T-helper 17 cell (primary cell): ENCODE data around the gene SAP30. TPM values are rescaled to one million over a fixed set of nuclear protein-coding genes. Genes with fewer than 3 reads are reported as not detected.

ENCODE experiments used
- total RNA-seq, 4 donors: library from RNA in 2 of 4; stranded (reverse) in 2 of 4; gene quantifications; one replicate each; pipeline ENCODE4 v1.2.3 and lab custom pipeline; 2022 to 2026

Gene SAP30
- total RNA-seq, 2 donors from 2014 or later: 4.0 to 5.3 TPM

Other genes starting within 250 kb of the SAP30 start
- 10 to 100 TPM; 12.5 to 13.7 TPM for gene GALNT7, start 202.1 kb upstream of the SAP30 start, total RNA-seq
- gene HMGB2, start 36.6 kb upstream of the SAP30 start, total RNA-seq: 100 to 1,000 TPM; 131 to 139 TPM
- not detected for gene SCRG1, start 28.2 kb downstream of the SAP30 start, total RNA-seq
- not detected for gene HAND2, start 159.3 kb downstream of the SAP30 start, total RNA-seq